HepG2 (cell line): ENCODE measurements around the gene TBX6. TPM values are rescaled to one million over a fixed set of nuclear protein-coding genes. Genes with fewer than 3 reads are reported as not detected.
A peak's percentile ranks its signal among the peaks of the same experiment; 100 is the strongest.

Source experiments
- CBFB ChIP-seq: sonication (generic); formaldehyde crosslinking; IDR thresholded peaks from 2 replicates; pipeline ENCODE4 v1.4.0; 2020; ENCODE audit warnings: missing genetic modification reagents
- CHD4 ChIP-seq: fragments of 200-600 bp; sonication (generic); IDR thresholded peaks from 2 replicates; pipeline ENCODE4 v1.7.0; 2017; ENCODE audit warnings: mild to moderate bottlenecking, low read length, borderline replicate concordance
- CTCF ChIP-seq: sonication (generic); formaldehyde crosslinking; IDR thresholded peaks from 2 replicates; pipeline ENCODE4 v1.5.0; 2020; ENCODE audit warnings: mild to moderate bottlenecking, missing genetic modification reagents, moderate library complexity
- FUBP1 ChIP-seq: sonication (generic); formaldehyde crosslinking; IDR thresholded peaks from 2 replicates; pipeline ENCODE4 v1.5.1; 2020; ENCODE audit warnings: missing genetic modification reagents, mild to moderate bottlenecking, borderline replicate concordance
- IRF9 ChIP-seq: sonication (generic); formaldehyde crosslinking; IDR thresholded peaks from 2 replicates; pipeline ENCODE4 v1.8.0; 2022; ENCODE audit warnings: missing genetic modification reagents, mild to moderate bottlenecking, borderline replicate concordance
- ISL2 ChIP-seq: sonication (generic); formaldehyde crosslinking; IDR thresholded peaks from 2 replicates; pipeline ENCODE4 v1.5.0; 2020; ENCODE audit warnings: missing genetic modification reagents
- MBD4 ChIP-seq: IDR thresholded peaks from 2 replicates; pipeline ENCODE4 v1.6.1; 2012; ENCODE audit warnings: low read length, inconsistent platforms, borderline replicate concordance
- MEIS2 ChIP-seq: sonication (generic); formaldehyde crosslinking; IDR thresholded peaks from 2 replicates; pipeline ENCODE4 v1.9.0; 2021; ENCODE audit warnings: mild to moderate bottlenecking, missing genetic modification reagents
- MTERF4 ChIP-seq: sonication (generic); formaldehyde crosslinking; IDR thresholded peaks from 2 replicates; pipeline ENCODE4 v1.8.0; 2023; ENCODE audit warnings: mild to moderate bottlenecking, missing genetic modification reagents
- SMAD1 ChIP-seq: sonication (generic); formaldehyde crosslinking; IDR thresholded peaks from 2 replicates; pipeline ENCODE4 v1.4.0; 2020; ENCODE audit warnings: missing genetic modification reagents, low read depth, mild to moderate bottlenecking, borderline replicate concordance
- SP5 ChIP-seq: IDR thresholded peaks from 2 replicates; pipeline ENCODE4 v1.6.1; 2016; ENCODE audit warnings: low read depth, borderline replicate concordance
- TGIF2 ChIP-seq: IDR thresholded peaks from 2 replicates; pipeline ENCODE4 v1.6.1; 2016; ENCODE audit warnings: control low read depth, missing compliant biosample characterization
- ZFP91 ChIP-seq: sonication (generic); formaldehyde crosslinking; IDR thresholded peaks from 2 replicates; pipeline ENCODE4 v1.9.0; 2022; ENCODE audit warnings: missing genetic modification reagents, mild to moderate bottlenecking, borderline replicate concordance
- ZNF280D ChIP-seq: sonication (generic); formaldehyde crosslinking; IDR thresholded peaks from 2 replicates; pipeline ENCODE4 v1.5.1; 2020; ENCODE audit warnings: mild to moderate bottlenecking, missing genetic modification reagents
- ZNF557 ChIP-seq: sonication (generic); formaldehyde crosslinking; IDR thresholded peaks from 2 replicates; pipeline ENCODE4 v1.4.0; 2020; ENCODE audit warnings: missing genetic modification reagents
- ZNF782 ChIP-seq: sonication (generic); formaldehyde crosslinking; IDR thresholded peaks from 2 replicates; pipeline ENCODE4 v1.4.0; 2020; ENCODE audit warnings: missing genetic modification reagents, mild to moderate bottlenecking, borderline replicate concordance
- ZSCAN9 ChIP-seq: IDR thresholded peaks from 2 replicates; pipeline ENCODE4 v1.6.1; 2016; ENCODE audit warnings: borderline replicate concordance
- polyA plus RNA-seq, 8 experiments: library from polyadenylated mRNA; depleted of rRNA in 3 of 8; stranded (reverse) in 7 of 8; unstranded in 1 of 8; fragments of >200 nt; fragmentation: Illumina TruSeq in 4 of 8; extraction: Trizol in 4 of 8; gene quantifications; 2 replicates each; pipeline versions ENCODE4 v1.2.1 to v1.2.3, GENCODE V29; 2011 to 2016; ENCODE audit warnings: low read depth in 4 of 8, missing spikeins in 1 of 8, mixed read lengths in 1 of 8; ENCODE audit not compliant: insufficient read depth in 1 of 8
- total RNA-seq, 5 experiments: library from RNA; depleted of rRNA; stranded (reverse); fragments of >200 nt; fragmentation: Illumina TruSeq; extraction: Trizol; gene quantifications; 2 replicates each; pipeline ENCODE4 v1.2.3, GENCODE V29; 2016; ENCODE audit warnings: low read depth in 1 of 5

TBX6 gene
- total and polyA plus RNA-seq, 2 of the 13 experiments (the other 11 are each of a cell fraction or from before 2014, with no cell fraction given) = 0.24 to 0.42 TPM

GRCh38 chr16:30096105-30096861 lies 4.6 kb upstream of the TBX6 start, which contains the start of gene YPEL3 (continued):
- TF ChIP-seq ZNF280D (CRISPR knock-in tag) = 0 out of 2 replicates have a peak, but pooled peaks have one; percentile 18
- no peak for TF ChIP-seq FUBP1
- 0 out of 2 replicates have a peak, but pooled peaks have one; percentile 21 for TF ChIP-seq ZSCAN9
- peak; percentile 94 for TF ChIP-seq CBFB (CRISPR knock-in tag)
- TF ChIP-seq MBD4 = no peak
- TF ChIP-seq IRF9 (CRISPR knock-in tag) = peak; percentile 68; the same call in 1 of the 2 replicates
- peak; percentile 41; the same call in 1 of the 2 replicates for TF ChIP-seq TGIF2 (CRISPR knock-in tag)
- TF ChIP-seq ZNF557 (CRISPR knock-in tag) = no peak
- TF ChIP-seq SP5 (CRISPR knock-in tag) = peak; percentile 78; the same call in 1 of the 2 replicates
- peak; percentile 36; the same call in 1 of the 2 replicates for TF ChIP-seq ZFP91 (CRISPR knock-in tag)
- TF ChIP-seq ZNF782 (CRISPR knock-in tag) = peak; percentile 75; the same call in 1 of the 2 replicates
- TF ChIP-seq SMAD1 (CRISPR knock-in tag) = no peak
- TF ChIP-seq CHD4 = 0 out of 2 replicates have a peak, but pooled peaks have one; percentile 32
- TF ChIP-seq ISL2 (CRISPR knock-in tag) = peak; percentile 49; the same call in 1 of the 2 replicates
- peak; percentile 77; the same call in 1 of the 2 replicates for TF ChIP-seq MTERF4 (CRISPR knock-in tag)
- TF ChIP-seq MEIS2 = peak; percentile 56
- TF ChIP-seq CTCF (CRISPR knock-in tag) = peak; percentile 31
